ENCODE data around the gene C1orf122. TPM values are rescaled to one million over a fixed set of nuclear protein-coding genes. Genes with fewer than 3 reads are reported as not detected.

C1orf122 gene
- total and polyA plus RNA-seq, 4 donors = 4.7 to 70.2 (median 40.3) TPM

GRCh38 chr1:37828410-37829074 lies 21.0 kb downstream of the C1orf122 start:
- no peak for ATAC-seq (ENCODE audit: insufficient read depth, low FRiP score)

GRCh38 chr1:37831109-37831508 lies 23.5 kb downstream of the C1orf122 start:
- DNase-seq (no peak), ATAC-seq (ENCODE audit: insufficient read depth, low FRiP score) (no peak)
- 95 to 97% methylated on average over 4 of the region's 4 CpGs for WGBS, 2 donors
- H3K9ac ChIP-seq (ENCODE audit: insufficient read depth in 1 of 2, low read length in 2 of 2) = no peak overlapping the region
- no peaks in the 10 kb centered on the region for H3K4me1 ChIP-seq (ENCODE audit: control insufficient read depth in 5 of 5, insufficient read depth in 5 of 5, low read length in 5 of 5)
- TF ChIP-seq, protein P1, sequence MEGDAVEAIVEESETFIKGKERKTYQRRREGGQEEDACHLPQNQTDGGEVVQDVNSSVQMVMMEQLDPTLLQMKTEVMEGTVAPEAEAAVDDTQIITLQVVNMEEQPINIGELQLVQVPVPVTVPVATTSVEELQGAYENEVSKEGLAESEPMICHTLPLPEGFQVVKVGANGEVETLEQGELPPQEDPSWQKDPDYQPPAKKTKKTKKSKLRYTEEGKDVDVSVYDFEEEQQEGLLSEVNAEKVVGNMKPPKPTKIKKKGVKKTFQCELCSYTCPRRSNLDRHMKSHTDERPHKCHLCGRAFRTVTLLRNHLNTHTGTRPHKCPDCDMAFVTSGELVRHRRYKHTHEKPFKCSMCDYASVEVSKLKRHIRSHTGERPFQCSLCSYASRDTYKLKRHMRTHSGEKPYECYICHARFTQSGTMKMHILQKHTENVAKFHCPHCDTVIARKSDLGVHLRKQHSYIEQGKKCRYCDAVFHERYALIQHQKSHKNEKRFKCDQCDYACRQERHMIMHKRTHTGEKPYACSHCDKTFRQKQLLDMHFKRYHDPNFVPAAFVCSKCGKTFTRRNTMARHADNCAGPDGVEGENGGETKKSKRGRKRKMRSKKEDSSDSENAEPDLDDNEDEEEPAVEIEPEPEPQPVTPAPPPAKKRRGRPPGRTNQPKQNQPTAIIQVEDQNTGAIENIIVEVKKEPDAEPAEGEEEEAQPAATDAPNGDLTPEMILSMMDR (IDR thresholded peaks at IDR 0.05; ENCODE audit: control extremely low read depth, extremely low read depth) = no peak
- H3K4me3 ChIP-seq = no peak overlapping the region
- H3K27ac ChIP-seq (ENCODE audit: low read depth in 1 of 2, low read length in 1 of 2) = no peak overlapping the region
- H3K9me3 ChIP-seq (ENCODE audit: control insufficient read depth in 4 of 4, insufficient read depth in 3 of 4, low read length in 3 of 4) = no peaks in the 10 kb centered on the region
- H3K27me3 ChIP-seq (ENCODE audit: control insufficient read depth in 3 of 3, insufficient read depth in 3 of 3, low read length in 2 of 3) = no peaks in the 10 kb centered on the region
- H3K36me3 ChIP-seq (ENCODE audit: control insufficient read depth in 4 of 4, insufficient read depth in 4 of 4, low read length in 4 of 4) = peaks cover 25 to 44% (median 31%) of the 10 kb centered on the region in 4 donors

More at GRCh38 chr1:37828410-37829074, 21.0 kb downstream of the C1orf122 start:
- DNase-seq = no peak
- WGBS, 2 donors = 91 to 98% methylated on average over 12 of the region's 12 CpGs
- Histone ChIP-seq H3K27ac (ENCODE audit: low read depth in 1 of 2, low read length in 1 of 2) (no peak overlapping the region), H3K4me3 (no peak overlapping the region), H3K9me3 (ENCODE audit: control insufficient read depth in 4 of 4, insufficient read depth in 3 of 4, low read length in 3 of 4) (no peaks in the 10 kb centered on the region), H3K36me3 (ENCODE audit: control insufficient read depth in 4 of 4, insufficient read depth in 4 of 4, low read length in 4 of 4) (peaks cover 13 to 32% (median 15%) of the 10 kb centered on the region in 4 donors), H3K4me1 (ENCODE audit: control insufficient read depth in 5 of 5, insufficient read depth in 5 of 5, low read length in 5 of 5) (peaks cover 0 to 2% (median 0%) of the 10 kb centered on the region in 5 donors), H3K27me3 (ENCODE audit: control insufficient read depth in 3 of 3, insufficient read depth in 3 of 3, low read length in 2 of 3) (no peaks in the 10 kb centered on the region), H3K9ac (ENCODE audit: insufficient read depth in 1 of 2, low read length in 2 of 2) (no peak overlapping the region)
- TF ChIP-seq, protein P1 (IDR thresholded peaks at IDR 0.05; ENCODE audit: control extremely low read depth, extremely low read depth) = no peak

DNA sequence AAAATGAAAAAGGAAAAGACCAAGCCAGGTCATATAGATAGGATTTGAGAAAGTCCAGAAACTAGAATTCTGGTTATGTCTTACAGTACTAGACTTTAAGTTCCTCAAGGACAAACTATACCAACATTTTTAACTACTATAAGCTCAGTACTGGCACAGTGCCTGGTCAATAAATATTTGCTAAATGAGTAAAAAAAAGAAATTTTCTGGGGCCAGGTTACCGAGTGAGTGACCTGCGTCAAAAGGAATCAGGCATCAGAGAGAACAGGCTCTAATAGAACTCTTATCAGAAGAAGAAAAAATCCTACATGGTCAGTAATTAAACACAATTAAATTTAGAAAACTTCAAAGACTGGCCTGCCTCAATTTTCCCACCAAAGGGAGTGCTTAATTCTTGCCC lies 24.2 kb downstream of the C1orf122 start:
- Histone ChIP-seq H3K27me3 (ENCODE audit: control insufficient read depth in 3 of 3, insufficient read depth in 3 of 3, low read length in 2 of 3) (no peaks in the 10 kb centered on the region), H3K4me1 (ENCODE audit: control insufficient read depth in 5 of 5, insufficient read depth in 5 of 5, low read length in 5 of 5) (no peaks in the 10 kb centered on the region), H3K4me3 (no peak overlapping the region), H3K9me3 (ENCODE audit: control insufficient read depth in 4 of 4, insufficient read depth in 3 of 4, low read length in 3 of 4) (no peaks in the 10 kb centered on the region), H3K27ac (ENCODE audit: low read depth in 1 of 2, low read length in 1 of 2) (no peak overlapping the region), H3K9ac (ENCODE audit: insufficient read depth in 1 of 2, low read length in 2 of 2) (no peak overlapping the region), H3K36me3 (ENCODE audit: control insufficient read depth in 4 of 4, insufficient read depth in 4 of 4, low read length in 4 of 4) (peaks cover 24 to 41% (median 32%) of the 10 kb centered on the region in 4 donors)
- ATAC-seq (ENCODE audit: insufficient read depth, low FRiP score) = no peak
- WGBS, 2 donors = 81 to 95% methylated on average over 2 of the region's 2 CpGs
- no peak for DNase-seq
- TF ChIP-seq, protein P1 (IDR thresholded peaks at IDR 0.05; ENCODE audit: control extremely low read depth, extremely low read depth) = no peak

Measured in lung (tissue), 12 donors.